Osteoblast (primary cell): ENCODE results near the gene OR52A5. TPM values are rescaled to one million over a fixed set of nuclear protein-coding genes. Genes with fewer than 3 reads are reported as not detected.
A peak's percentile ranks its signal among the peaks of the same experiment; 100 is the strongest.

Experiments
- DNase-seq: peaks from one replicate; pipeline ENCODE4 v3.0.0; 2011; ENCODE audit warnings: low spot score, mixed read lengths; ENCODE audit not compliant: insufficient read length; ENCODE audit errors: missing footprints
- H2AFZ ChIP-seq: 2 replicates; pipeline ENCODE4 v1.6.0; 2011; ENCODE audit warnings: mild to moderate bottlenecking, low read length
- H3K27ac ChIP-seq: 2 replicates; pipeline ENCODE4 v1.5.1; 2011; ENCODE audit warnings: mild to moderate bottlenecking, low read depth, low read length, moderate library complexity
- H3K27me3 ChIP-seq: 2 replicates; pipeline ENCODE4 v1.6.0; 2012; ENCODE audit warnings: mild to moderate bottlenecking, control low read depth, inconsistent platforms, low read length, moderate library complexity; ENCODE audit not compliant: insufficient read depth
- H3K36me3 ChIP-seq: 2 replicates; pipeline ENCODE4 v1.5.1; 2011; ENCODE audit warnings: mild to moderate bottlenecking, low read length, control low read depth, moderate library complexity; ENCODE audit not compliant: insufficient read depth
- H3K4me1 ChIP-seq: 2 replicates; pipeline ENCODE4 v1.5.1; 2011; ENCODE audit warnings: mild to moderate bottlenecking, low read length, control low read depth, moderate library complexity; ENCODE audit not compliant: insufficient read depth
- H3K4me2 ChIP-seq: 2 replicates; pipeline ENCODE4 v1.6.0; 2011; ENCODE audit warnings: mild to moderate bottlenecking, low read length; ENCODE audit not compliant: insufficient read depth
- H3K4me3 ChIP-seq: fragments of 200-600 bp; sonication (generic); 3 replicates; pipeline ENCODE4 v1.5.1; 2012; ENCODE audit warnings: mild to moderate bottlenecking, low read length, inconsistent platforms; ENCODE audit not compliant: insufficient read depth
- H3K79me2 ChIP-seq: 2 replicates; pipeline ENCODE4 v1.6.0; 2012; ENCODE audit warnings: mild to moderate bottlenecking, low read length, control low read depth, inconsistent platforms; ENCODE audit not compliant: insufficient read depth
- H3K9me3 ChIP-seq: 2 replicates; pipeline ENCODE4 v1.5.1; 2011; ENCODE audit warnings: low read depth, low read length, control low read depth
- H4K20me1 ChIP-seq: 2 replicates; pipeline ENCODE4 v1.6.0; 2012; ENCODE audit warnings: mild to moderate bottlenecking, low read length, control low read depth; ENCODE audit not compliant: insufficient read depth
- total RNA-seq: library from RNA; depleted of rRNA; stranded (reverse); fragments of >200 nt; gene quantifications from 2 replicates; pipeline ENCODE4 v1.2.3, GENCODE V29; 2012
- TF ChIP-seq, protein P1 (sequence below): IDR thresholded peaks from 2 replicates; pipeline ENCODE4 v1.5.1; 2011; ENCODE audit warnings: mild to moderate bottlenecking, low read depth, low read length, moderate library complexity; ENCODE audit errors: extremely low read depth

Gene OR52A5
- total RNA-seq, 1 donor: not detected

DNA sequence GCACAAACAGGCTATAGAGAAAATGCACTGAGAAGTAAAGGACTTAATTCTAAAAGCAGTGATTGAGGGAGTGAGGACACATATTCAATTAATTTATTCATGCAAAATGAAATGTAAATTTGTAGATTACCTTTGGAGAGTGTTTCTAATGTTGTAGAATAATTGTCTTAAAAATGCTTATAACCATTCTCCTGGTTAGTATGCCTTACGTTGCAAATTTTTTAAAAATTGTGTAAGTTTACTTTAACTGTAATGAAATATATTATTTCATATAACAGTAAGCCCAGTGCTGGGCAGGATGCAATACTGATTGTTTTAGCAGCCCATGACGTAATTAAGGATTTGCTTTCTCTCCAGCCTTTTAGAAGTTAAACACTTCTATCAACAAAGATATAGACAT lies 42.1 kb downstream of the OR52A5 start:
- H3K4me2 ChIP-seq: no peak overlapping the region
- H3K79me2 ChIP-seq: no peaks in the 10 kb centered on the region
- no peaks in the 10 kb centered on the region for H3K4me1 ChIP-seq
- DNase-seq: no peak
- no peaks in the 10 kb centered on the region for H3K9me3 ChIP-seq
- H2AFZ ChIP-seq: no peak overlapping the region
- H3K27ac ChIP-seq: no peak overlapping the region
- no peak overlapping the region for H3K4me3 ChIP-seq
- no peaks in the 10 kb centered on the region for H3K36me3 ChIP-seq
- H4K20me1 ChIP-seq: no peaks in the 10 kb centered on the region
- no peaks in the 10 kb centered on the region for H3K27me3 ChIP-seq
- TF ChIP-seq, protein P1, sequence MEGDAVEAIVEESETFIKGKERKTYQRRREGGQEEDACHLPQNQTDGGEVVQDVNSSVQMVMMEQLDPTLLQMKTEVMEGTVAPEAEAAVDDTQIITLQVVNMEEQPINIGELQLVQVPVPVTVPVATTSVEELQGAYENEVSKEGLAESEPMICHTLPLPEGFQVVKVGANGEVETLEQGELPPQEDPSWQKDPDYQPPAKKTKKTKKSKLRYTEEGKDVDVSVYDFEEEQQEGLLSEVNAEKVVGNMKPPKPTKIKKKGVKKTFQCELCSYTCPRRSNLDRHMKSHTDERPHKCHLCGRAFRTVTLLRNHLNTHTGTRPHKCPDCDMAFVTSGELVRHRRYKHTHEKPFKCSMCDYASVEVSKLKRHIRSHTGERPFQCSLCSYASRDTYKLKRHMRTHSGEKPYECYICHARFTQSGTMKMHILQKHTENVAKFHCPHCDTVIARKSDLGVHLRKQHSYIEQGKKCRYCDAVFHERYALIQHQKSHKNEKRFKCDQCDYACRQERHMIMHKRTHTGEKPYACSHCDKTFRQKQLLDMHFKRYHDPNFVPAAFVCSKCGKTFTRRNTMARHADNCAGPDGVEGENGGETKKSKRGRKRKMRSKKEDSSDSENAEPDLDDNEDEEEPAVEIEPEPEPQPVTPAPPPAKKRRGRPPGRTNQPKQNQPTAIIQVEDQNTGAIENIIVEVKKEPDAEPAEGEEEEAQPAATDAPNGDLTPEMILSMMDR: no peak

DNA sequence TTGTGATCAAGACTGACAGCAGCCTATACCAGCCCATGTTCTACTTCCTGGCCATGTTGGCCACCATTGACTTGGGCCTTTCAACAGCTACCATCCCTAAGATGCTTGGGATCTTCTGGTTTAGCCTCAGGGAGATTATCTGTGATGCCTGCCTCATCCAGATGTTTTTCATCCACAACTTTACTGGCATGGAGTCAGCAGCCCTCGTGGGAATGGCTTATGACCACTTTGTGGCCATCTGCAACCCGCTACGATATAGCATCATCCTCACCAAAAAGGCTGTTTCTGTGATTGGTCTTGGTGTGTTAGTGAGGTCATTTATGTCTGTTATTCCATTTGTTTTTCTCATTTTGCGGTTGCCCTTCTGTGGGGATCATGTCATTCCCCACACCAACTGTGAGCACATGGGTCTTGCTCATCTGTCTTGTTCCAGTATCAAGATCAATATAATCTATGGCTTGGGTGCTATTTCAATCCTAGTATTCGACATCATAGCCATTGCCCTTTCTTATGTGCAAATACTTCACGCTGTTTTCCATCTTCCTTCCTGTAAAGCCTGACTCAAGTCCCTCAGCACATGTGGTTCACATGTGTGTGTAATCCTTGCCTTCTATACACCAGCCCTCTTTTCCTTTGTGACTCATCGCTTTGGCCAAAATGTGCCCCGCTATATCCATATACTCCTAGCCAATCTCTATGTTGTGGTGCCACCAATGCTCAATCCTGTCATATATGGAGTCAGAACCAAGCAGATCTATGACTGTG lies 45.2 kb downstream of the OR52A5 start:
- Histone ChIP-seq H2AFZ (no peak overlapping the region), H3K79me2 (no peaks in the 10 kb centered on the region), H3K9me3 (no peaks in the 10 kb centered on the region), H3K4me1 (no peaks in the 10 kb centered on the region), H3K27ac (no peak overlapping the region), H3K4me2 (no peak overlapping the region), H3K36me3 (no peaks in the 10 kb centered on the region), H3K27me3 (no peaks in the 10 kb centered on the region), H4K20me1 (no peaks in the 10 kb centered on the region), H3K4me3 (no peak overlapping the region)
- TF ChIP-seq, protein P1: no peak
- DNase-seq: peak; percentile 15

DNA sequence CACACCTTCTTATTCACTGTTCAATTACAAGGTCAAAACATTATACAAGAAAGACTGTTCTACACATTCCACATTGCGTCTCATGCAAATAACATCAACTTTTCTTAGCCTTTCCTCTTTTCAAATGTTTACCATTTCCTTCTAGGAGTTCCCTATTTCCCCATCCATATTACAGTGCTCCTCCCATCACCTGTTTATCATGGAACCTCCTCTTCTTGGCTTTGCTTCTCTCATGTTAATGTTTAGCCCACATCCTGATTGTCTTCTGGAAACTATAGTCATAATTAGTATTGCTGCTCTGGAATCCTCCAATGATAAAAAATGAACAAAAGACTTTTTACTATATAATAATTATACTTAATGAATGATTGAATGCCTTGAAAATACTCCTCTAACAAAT lies 47.5 kb downstream of the OR52A5 start:
- H3K27me3 ChIP-seq: no peaks in the 10 kb centered on the region
- H3K27ac ChIP-seq: no peak overlapping the region
- TF ChIP-seq, protein P1: no peak
- DNase-seq: no peak
- H3K79me2 ChIP-seq: no peaks in the 10 kb centered on the region
- H3K36me3 ChIP-seq: no peaks in the 10 kb centered on the region
- no peaks in the 10 kb centered on the region for H3K4me1 ChIP-seq
- no peak overlapping the region for H3K4me3 ChIP-seq
- no peaks in the 10 kb centered on the region for H3K9me3 ChIP-seq
- H3K4me2 ChIP-seq: no peak overlapping the region
- H2AFZ ChIP-seq: no peak overlapping the region
- H4K20me1 ChIP-seq: no peaks in the 10 kb centered on the region

DNA sequence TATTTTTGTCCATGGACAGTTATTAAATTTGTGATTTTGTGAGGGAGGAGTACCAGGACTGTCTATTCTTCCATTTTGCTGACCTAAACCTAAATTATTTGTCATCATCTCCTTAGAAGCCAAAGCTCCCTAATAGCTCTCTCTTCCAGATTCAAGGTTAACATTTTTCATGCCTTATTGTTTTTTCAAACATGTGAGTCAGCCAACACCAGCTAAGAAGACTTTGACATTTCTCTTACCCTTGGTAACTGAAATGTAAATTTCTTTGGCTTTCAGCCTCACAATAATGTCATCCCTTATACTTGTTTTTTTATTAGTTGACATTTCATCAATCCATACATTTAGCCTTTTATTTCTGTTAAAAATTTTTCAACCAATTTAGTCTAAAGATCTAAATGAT lies 49.6 kb downstream of the OR52A5 start:
- Histone ChIP-seq H3K4me1 (no peaks in the 10 kb centered on the region), H3K27ac (no peak overlapping the region), H3K9me3 (no peaks in the 10 kb centered on the region), H4K20me1 (no peaks in the 10 kb centered on the region), H2AFZ (no peak overlapping the region), H3K79me2 (no peaks in the 10 kb centered on the region), H3K4me2 (no peak overlapping the region), H3K4me3 (no peak overlapping the region), H3K27me3 (no peaks in the 10 kb centered on the region), H3K36me3 (no peaks in the 10 kb centered on the region)
- TF ChIP-seq, protein P1: no peak
- DNase-seq: no peak
